ENCODE measurements around the gene AKNA. TPM values are rescaled to one million over a fixed set of nuclear protein-coding genes. Genes with fewer than 3 reads are reported as not detected.
A peak's percentile ranks its signal among the peaks of the same experiment; 100 is the strongest.

AKNA gene
- total RNA-seq, 3 donors from 2014 or later (not counting 1 experiment from before 2014, with no cell fraction given), result 577 to 743 (median 676) TPM

DNA sequence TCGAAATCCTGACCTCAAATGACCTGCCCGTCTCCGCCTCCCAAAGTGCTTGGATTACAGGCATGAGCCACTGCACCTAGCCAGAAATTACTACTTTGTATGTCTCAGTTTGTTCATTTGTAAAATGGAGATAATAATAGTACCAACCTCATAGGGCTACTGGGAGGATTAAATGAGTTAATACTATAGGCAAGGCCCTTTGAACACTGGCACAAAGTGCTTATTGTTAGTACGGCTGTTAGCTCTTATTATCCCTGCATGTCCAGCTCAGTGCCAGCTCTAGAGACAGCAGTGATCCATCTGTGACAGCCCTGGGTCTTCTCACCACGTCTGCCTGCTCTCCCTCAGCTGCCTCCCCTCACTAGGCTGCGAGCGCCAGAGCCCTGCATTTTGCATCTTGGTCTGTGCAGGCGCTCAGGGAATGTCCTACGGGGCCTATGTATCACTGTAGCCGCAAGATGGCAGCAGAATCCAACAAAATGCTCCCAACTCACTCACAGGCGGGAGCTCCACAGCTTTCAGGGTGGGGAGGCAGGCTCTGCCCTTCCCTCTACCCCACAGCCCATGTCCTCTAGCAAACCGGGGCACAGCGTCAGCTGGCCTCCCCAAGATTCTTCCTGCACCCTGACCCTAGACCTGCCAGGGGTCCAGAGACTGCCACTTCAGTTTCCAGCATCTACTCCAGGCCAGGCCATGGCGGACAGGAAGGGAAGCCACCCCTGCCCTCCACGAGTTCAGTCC, 17.7 kb upstream of the AKNA start:
- Mint-ChIP-seq H3K9me3 (no peaks in the 10 kb centered on the region), H3K27me3 (ENCODE audit: low read depth in 2 of 2) (no peaks in the 10 kb centered on the region), H3K36me3 (no peaks in the 10 kb centered on the region), H3K4me3 (no peak overlapping the region), H3K4me1 (peaks cover 6 to 15% of the 10 kb centered on the region in 2 donors), H3K27ac (peak overlapping the region; percentile 23 to 25)
- H3K9me3 ChIP-seq (ENCODE audit: control insufficient read depth, insufficient read depth, low read length), result no peaks in the 10 kb centered on the region
- no peaks in the 10 kb centered on the region for H3K27me3 ChIP-seq (ENCODE audit: control insufficient read depth, insufficient read depth, low read length)
- ATAC-seq (peak; percentile 92 to 99 (median 99)), DNase-seq (peak; percentile 71 to 93)
- peaks cover 7% of the 10 kb centered on the region for H3K4me1 ChIP-seq (ENCODE audit: control insufficient read depth, insufficient read depth, low read length)
- no peaks in the 10 kb centered on the region for H3K36me3 ChIP-seq (ENCODE audit: control insufficient read depth, insufficient read depth, low read length)
- no peak overlapping the region for H3K4me3 ChIP-seq (ENCODE audit: low read length)
- intact Hi-C loops (cut with micrococcal nuclease), result loop anchor here (1.0 to 5.0 kb wide), 3 partner anchors 67 to 248 kb away; no protein-coding TSS in a partner anchor
- TF ChIP-seq, protein P1, sequence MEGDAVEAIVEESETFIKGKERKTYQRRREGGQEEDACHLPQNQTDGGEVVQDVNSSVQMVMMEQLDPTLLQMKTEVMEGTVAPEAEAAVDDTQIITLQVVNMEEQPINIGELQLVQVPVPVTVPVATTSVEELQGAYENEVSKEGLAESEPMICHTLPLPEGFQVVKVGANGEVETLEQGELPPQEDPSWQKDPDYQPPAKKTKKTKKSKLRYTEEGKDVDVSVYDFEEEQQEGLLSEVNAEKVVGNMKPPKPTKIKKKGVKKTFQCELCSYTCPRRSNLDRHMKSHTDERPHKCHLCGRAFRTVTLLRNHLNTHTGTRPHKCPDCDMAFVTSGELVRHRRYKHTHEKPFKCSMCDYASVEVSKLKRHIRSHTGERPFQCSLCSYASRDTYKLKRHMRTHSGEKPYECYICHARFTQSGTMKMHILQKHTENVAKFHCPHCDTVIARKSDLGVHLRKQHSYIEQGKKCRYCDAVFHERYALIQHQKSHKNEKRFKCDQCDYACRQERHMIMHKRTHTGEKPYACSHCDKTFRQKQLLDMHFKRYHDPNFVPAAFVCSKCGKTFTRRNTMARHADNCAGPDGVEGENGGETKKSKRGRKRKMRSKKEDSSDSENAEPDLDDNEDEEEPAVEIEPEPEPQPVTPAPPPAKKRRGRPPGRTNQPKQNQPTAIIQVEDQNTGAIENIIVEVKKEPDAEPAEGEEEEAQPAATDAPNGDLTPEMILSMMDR (IDR thresholded peaks at IDR 0.05), result peak; percentile 78
- WGBS (ENCODE audit: insufficient coverage), result 34% methylated on average over 15 of the region's 15 CpGs
- H3K27ac ChIP-seq (ENCODE audit: low read length), result no peak overlapping the region

DNA sequence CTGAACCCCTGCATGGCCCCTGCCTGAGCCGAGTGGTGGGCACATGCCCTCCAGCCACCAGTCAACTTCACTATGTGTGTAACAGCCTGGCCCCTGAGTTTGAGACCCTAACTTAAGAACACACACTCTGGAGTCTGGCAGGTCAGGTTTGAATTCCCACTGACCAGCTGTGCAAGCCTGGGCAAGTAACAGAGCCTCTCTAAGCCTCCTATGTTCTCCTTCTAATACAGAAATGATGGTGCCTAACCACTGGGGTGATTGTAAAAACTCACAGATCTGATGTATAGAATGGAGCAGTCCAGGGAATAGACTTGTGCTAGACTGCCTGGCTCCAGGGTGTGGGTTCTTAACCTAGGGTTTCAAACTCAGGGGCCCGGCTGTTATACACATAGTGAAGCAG, 16.7 kb upstream of the AKNA start:
- no peaks in the 10 kb centered on the region for H3K36me3 ChIP-seq (ENCODE audit: control insufficient read depth, insufficient read depth, low read length)
- DNase-seq (no peak), ATAC-seq (no peak)
- Mint-ChIP-seq H3K9me3 (no peaks in the 10 kb centered on the region), H3K4me3 (no peak overlapping the region), H3K27me3 (ENCODE audit: low read depth in 2 of 2) (no peaks in the 10 kb centered on the region), H3K27ac (no peak overlapping the region), H3K4me1 (peaks cover 6 to 14% of the 10 kb centered on the region in 2 donors), H3K36me3 (no peaks in the 10 kb centered on the region)
- H3K4me1 ChIP-seq (ENCODE audit: control insufficient read depth, insufficient read depth, low read length), result peaks cover 7% of the 10 kb centered on the region
- no peak overlapping the region for H3K27ac ChIP-seq (ENCODE audit: low read length)
- H3K9me3 ChIP-seq (ENCODE audit: control insufficient read depth, insufficient read depth, low read length), result no peaks in the 10 kb centered on the region
- intact Hi-C loops (cut with micrococcal nuclease), result loop anchor here (2.0 kb wide), 1 partner anchor 66 kb away; no protein-coding TSS in a partner anchor
- WGBS (ENCODE audit: insufficient coverage), result 100% methylated on average over 2 of the region's 2 CpGs
- H3K4me3 ChIP-seq (ENCODE audit: low read length), result no peak overlapping the region
- no peaks in the 10 kb centered on the region for H3K27me3 ChIP-seq (ENCODE audit: control insufficient read depth, insufficient read depth, low read length)
- TF ChIP-seq, protein P1 (IDR thresholded peaks at IDR 0.05), result no peak

DNA sequence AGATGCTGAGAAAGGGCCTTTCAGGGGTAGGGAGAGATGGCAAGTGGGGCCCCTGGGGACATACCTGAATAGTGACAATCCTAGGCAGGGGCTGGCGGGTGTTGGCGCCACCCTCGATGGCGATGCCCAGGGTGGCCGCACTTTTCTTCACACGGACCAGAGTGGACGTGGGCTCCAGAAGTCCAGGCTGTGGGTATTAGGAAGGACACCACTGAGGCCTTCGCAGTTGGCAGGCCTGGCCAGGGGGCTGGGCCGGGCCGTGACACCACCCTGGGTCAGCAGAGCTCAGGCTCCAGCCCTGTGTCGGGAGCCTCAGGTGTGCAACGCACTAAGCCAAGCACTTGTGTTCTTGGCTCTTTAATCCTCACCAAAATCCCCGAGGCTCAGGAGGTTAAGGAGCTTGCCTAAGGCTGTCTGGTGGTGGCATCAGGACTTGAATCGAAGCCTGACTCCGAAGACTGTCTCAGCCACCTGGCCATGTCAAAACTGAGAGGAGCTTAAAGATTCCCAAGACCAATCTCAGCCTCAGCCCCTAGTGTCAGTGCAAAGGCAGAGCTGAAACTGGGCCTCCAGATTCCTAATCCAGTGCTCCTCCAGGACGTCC, 15.5 kb upstream of the AKNA start:
- H3K9me3 Mint-ChIP-seq, result no peaks in the 10 kb centered on the region
- Histone ChIP-seq H3K36me3 (ENCODE audit: control insufficient read depth, insufficient read depth, low read length) (no peaks in the 10 kb centered on the region), H3K27ac (ENCODE audit: low read length) (no peak overlapping the region), H3K4me3 (ENCODE audit: low read length) (no peak overlapping the region), H3K4me1 (ENCODE audit: control insufficient read depth, insufficient read depth, low read length) (peaks cover 14% of the 10 kb centered on the region), H3K27me3 (ENCODE audit: control insufficient read depth, insufficient read depth, low read length) (no peaks in the 10 kb centered on the region), H3K9me3 (ENCODE audit: control insufficient read depth, insufficient read depth, low read length) (no peaks in the 10 kb centered on the region)
- TF ChIP-seq, protein P1 (IDR thresholded peaks at IDR 0.05), result no peak
- H3K27me3 Mint-ChIP-seq (ENCODE audit: low read depth in 2 of 2), result no peaks in the 10 kb centered on the region
- no peak overlapping the region for H3K4me3 Mint-ChIP-seq
- peaks cover 6 to 14% of the 10 kb centered on the region in 2 donors for H3K4me1 Mint-ChIP-seq
- 92% methylated on average over 16 of the region's 16 CpGs for WGBS (ENCODE audit: insufficient coverage)
- ATAC-seq (no peak), DNase-seq (no peak)
- no peak overlapping the region for H3K27ac Mint-ChIP-seq
- H3K36me3 Mint-ChIP-seq, result no peaks in the 10 kb centered on the region
- intact Hi-C loops (cut with micrococcal nuclease), result no loop called here

Data from natural killer cell (primary cell).